ENCODE results near the gene CELSR1.

DNA sequence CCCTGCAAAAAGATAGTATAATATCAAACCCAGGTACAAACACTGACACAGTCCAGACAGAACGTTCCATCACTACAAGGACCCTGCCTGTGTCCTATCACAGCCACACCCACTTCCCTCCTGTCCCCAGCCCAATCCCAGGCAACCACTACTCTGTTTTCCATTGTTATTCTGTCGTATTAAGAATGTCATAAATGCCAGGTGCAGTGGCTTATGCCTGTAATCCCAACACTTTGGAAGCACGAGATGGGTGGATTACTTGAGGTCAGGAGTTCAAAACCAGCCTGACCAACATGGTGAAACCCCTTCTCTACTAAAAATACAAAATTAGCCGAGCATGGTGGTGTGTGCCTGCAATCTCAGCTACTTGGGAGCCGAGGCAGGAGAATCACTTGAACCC, 112.9 kb downstream of the CELSR1 start:
- TF ChIP-seq POLR2A (IDR thresholded peaks at IDR 0.05; ENCODE audit: low read depth, low read length), result no peak
- no peak for TF ChIP-seq POLR2AphosphoS5 (IDR thresholded peaks at IDR 0.05; ENCODE audit: low read depth, low read length)
- TF ChIP-seq TAF1 (IDR thresholded peaks at IDR 0.05; ENCODE audit: borderline replicate concordance, low read depth, low read length), result no peak

Data from GM12892 (cell line).